GM12801 (cell line): ENCODE data around the gene STK32C.

Experiments used
- TF ChIP-seq, protein P1 (sequence below): IDR thresholded peaks from one replicate; pipeline ENCODE4 v1.5.1; 2011; ENCODE audit warnings: control low read depth; ENCODE audit not compliant: insufficient read length; ENCODE audit errors: extremely low read depth

The STK32C gene

DNA sequence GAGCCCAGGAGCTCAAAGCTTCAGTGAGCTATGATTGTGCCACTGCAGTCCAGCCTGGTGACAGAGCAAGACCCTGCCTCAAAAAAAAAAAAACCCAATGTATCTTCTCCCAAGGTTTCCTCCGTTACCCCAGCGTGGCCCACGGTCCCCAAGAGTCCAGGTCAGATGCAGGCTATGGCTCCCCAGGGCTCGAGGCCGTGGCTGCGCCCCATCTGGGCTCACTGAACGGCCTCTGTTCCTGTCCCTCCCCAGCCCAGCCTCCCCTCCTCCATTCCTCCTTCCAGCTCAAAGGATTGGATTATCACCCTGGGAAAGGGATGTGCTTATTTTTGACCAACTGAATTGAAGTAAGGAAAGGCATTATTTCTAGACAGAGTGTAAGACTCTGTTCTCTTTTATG lies 31.0 kb downstream of the STK32C start:
- TF ChIP-seq, protein P1, sequence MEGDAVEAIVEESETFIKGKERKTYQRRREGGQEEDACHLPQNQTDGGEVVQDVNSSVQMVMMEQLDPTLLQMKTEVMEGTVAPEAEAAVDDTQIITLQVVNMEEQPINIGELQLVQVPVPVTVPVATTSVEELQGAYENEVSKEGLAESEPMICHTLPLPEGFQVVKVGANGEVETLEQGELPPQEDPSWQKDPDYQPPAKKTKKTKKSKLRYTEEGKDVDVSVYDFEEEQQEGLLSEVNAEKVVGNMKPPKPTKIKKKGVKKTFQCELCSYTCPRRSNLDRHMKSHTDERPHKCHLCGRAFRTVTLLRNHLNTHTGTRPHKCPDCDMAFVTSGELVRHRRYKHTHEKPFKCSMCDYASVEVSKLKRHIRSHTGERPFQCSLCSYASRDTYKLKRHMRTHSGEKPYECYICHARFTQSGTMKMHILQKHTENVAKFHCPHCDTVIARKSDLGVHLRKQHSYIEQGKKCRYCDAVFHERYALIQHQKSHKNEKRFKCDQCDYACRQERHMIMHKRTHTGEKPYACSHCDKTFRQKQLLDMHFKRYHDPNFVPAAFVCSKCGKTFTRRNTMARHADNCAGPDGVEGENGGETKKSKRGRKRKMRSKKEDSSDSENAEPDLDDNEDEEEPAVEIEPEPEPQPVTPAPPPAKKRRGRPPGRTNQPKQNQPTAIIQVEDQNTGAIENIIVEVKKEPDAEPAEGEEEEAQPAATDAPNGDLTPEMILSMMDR, result no peak

DNA sequence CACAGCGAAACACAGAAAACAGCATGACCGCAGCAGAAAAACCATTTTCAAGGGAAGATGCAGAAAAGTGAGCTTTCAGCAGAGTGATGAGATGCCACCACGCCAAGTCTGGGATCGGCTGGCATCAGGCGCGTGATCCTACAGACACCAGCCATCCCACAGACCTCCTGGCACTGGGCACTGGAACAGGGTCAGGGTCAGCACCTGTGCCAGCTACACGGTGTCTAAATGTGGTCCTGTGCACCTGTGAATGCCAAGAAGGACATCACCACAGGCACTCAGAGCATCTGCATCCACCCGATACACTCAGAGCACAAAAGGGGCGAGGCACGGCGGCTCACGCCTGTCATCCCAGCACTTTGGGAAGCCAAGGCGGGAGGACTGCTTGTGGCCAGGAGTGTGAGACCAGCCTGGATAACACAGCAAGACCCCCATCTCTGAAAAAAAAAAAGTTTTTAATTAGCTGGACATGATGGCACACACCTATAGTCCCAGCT lies 31.5 kb downstream of the STK32C start:
- TF ChIP-seq, protein P1, result no peak

DNA sequence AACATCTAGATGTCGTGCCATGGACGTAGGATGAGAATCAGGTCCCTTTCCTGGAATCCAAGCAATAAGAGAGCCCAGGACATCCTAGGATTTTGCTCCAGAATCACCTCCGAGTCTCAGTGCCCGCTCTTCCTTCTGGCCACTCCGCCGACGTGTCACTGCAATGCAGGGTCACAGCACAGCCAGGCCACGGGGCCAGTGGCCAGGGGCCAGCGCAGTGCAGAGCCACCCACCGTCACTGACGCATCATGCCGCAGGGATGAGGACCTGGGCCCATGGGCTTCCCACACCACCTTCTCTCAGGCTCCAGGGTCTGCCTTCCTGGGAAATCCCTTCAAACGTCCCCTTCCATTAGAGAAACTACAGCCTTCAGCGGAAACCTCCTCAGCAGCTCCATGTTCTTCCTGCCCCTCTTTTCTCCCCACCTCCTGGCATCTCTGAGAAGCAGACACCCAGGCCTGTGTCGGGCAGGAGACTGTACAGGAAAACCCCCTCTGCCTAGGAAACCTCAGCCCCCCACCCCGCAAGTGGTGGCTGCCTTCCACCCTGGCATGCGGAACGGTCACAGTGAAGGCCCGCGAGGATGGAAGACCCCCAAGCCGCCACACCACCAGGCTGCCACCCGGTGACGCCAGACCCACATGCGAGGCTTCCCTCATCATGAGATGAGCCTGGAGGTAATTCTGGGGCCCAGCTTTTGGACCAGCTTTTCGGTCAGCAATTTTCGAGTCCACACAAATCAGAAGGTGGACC lies 32.1 kb downstream of the STK32C start:
- TF ChIP-seq, protein P1, result no peak

DNA sequence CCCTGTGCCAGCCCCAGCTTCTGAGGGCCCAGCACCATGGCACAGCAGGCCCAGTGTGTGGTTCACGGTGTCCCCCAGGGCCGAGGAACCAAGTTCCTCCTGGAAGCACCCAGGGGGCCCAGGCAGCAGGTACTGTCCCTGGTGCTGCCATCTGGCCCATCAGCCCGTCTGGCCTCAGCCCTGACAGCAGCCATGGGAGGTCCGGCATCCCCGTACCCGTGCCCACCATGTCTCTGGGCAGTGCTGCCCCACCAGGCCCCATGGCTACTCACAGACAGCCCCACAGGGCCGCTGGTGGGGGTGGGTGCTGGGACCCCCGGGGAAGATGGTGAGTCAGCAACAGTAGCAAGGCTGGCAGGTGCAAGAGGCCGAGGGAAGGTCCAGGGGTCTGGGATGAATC lies 32.8 kb downstream of the STK32C start:
- TF ChIP-seq, protein P1, result no peak

DNA sequence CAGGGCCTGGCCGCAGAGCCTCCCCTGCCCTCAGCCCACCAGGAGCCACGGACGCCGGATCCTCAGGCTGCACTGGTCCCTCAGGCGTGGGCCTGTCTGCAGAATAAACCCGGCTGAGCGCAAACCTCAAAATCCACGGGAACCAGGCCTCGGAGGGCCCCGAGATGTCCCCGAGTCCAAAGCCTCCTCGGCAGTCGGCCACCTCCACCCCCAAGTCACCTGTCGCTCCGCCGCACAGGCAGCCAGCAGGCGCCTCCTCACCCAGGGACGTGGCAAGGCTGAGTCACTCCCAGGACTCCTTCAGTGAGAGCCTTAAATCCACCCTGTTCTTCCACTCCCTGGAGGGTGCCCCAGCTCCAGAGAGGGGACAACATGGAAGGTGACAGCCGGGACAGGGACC lies 33.2 kb downstream of the STK32C start:
- TF ChIP-seq, protein P1, result no peak

DNA sequence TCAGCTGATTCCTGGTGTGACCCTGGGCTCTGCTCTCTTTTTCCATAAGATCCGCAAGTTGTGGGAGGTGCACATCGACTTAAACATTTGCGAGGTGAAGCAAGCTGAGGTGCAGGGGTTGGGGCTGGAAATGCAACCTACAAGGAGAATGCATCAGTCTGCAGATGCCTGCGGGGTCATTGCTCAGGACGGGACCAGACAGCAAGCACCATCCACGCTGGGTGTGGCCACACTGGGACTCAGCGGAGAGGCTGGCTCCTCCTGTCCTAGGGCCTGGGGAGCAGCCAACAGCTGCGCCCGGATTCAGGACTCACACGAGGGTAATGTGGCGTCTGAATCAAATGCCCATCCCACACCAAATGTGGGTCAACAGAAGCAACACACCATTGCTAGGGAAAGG lies 33.8 kb downstream of the STK32C start:
- TF ChIP-seq, protein P1, result no peak

DNA sequence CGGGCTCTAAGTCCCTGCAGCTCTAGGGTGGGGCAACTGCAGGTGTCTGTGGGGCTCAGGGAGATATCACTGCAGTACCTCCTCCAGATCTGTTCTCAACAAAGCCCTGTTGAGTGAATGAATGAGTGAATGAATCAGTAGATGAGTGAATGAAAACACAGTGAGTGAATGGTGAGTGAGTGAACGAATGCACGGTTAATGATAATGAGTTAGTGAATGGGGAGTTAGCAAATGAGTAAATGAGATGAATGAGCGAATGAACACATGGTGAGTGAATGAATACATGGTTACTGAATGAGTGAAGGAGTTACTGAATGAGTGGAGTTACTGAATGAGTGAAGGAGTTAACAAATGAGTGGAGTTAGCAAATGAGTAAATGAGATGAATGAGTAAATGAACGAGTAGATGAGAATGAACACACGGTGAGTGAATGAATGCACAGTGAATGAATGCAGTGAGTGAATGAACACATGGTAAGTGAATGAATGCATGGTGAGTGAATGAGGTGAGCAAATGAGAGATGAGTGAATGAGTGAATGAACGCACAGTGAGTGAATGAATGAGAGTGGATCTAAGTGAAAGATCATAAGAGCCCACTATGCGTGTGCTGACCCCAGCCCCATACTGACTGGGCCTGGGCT lies 34.3 kb downstream of the STK32C start:
- TF ChIP-seq, protein P1, result no peak
